Activated CD4-positive, alpha-beta T cell treated with anti-CD3 and anti-CD28 coated beads, Interleukin-10, Interleukin-2, amounts not matched to agents 100 ng/mL and 50 ng/mL, durations not matched to agents 16 hours and 8 hours (primary cell): ENCODE measurements around the gene MMP23B.
"Not testable (repeated sequence)": the region's sequence is repeated elsewhere in the genome, so short reads cannot be mapped to it uniquely, and the experiment has no call there.

Experiments
- DNase-seq: peaks from one replicate; pipeline ENCODE4 v3.0.0-alpha.2; 2020

Gene MMP23B

DNA sequence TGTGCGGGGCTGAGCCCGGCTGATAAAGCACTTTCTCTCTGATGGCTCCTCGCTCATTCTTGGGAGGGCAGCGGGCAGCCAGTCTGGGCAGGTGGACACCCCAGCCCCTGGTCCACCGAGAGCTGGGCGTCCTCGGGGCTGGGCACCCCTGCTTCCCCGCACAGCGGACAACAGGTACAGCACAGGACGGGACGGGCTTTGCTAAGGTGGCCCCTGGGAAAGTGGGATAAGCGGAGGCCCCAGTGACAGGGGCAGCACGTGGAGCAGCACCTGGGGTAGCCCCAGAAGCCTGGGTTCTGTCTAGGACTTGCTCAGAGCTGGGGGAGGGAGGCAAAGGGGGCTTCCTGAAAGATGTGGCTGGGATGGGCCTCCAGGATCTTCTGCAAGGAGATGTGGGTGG, 2.6 kb downstream of the MMP23B start:
- not testable (repeated sequence) for DNase-seq

GRCh38 chr1:1636621-1637478, 4.9 kb downstream of the MMP23B start:
- not testable (repeated sequence) for DNase-seq

DNA sequence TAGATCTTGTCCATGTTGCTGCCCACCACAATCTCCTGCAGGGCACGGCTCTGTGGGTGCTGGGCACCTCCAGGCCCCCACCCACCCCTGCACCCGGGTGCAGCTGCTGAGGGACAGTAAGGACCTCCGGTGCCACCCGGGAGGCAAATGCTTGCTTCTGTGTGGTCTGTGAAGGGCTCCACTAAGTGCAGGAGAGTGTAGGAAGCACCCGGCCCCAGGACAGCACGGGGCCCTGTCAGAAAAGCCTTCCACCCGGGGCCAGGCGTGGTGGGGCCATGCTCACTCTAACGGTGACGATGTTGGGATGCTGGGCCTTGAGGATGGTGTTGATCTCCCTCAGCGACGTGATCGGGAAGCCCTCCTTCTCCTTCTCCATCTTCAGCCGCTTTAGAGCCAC, 5.5 kb downstream of the MMP23B start:
- DNase-seq = not testable (repeated sequence)

GRCh38 chr1:1638528-1638927, 6.6 kb downstream of the MMP23B start:
- not testable (repeated sequence) for DNase-seq

DNA sequence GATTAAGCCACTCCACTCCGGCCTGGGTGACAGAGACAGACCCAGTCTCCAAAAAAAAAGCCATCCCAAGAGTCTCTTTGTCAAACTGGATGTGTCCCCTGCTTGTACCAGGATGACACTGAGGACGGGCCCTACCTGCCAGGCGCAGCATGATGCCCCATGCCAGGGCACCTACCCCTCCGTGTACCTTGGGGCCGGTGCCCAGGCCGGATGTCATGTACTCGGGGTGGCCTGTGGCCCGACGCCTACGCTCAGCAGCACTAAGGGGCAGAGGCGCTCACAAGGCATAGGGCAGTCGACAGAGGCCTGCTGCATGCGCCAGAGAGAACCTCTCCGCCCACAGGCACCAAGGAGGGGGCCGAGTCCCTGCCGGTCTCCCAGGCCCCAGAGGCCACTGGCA, 7.4 kb downstream of the MMP23B start:
- not testable (repeated sequence) for DNase-seq

DNA sequence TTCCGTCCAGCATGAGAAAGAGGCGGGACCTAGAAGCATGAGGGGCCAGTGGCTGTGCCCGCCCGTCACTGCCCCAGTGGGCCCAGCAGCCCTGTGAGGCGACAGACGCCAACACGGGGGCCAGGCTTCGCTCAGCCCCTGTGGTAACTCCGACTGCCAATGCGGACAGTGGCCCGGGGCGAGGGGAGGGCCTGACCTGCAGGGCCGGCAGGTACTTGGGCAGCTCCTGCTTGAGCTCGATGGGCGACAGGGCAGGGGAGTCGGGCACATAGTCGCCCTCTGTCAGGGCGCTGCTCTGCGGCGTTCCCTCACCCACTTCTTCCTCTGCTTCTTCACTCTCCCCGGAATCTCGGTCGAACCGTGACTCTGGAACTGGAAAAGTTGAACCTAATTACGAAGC, 8.1 kb downstream of the MMP23B start:
- DNase-seq = not testable (repeated sequence)

DNA sequence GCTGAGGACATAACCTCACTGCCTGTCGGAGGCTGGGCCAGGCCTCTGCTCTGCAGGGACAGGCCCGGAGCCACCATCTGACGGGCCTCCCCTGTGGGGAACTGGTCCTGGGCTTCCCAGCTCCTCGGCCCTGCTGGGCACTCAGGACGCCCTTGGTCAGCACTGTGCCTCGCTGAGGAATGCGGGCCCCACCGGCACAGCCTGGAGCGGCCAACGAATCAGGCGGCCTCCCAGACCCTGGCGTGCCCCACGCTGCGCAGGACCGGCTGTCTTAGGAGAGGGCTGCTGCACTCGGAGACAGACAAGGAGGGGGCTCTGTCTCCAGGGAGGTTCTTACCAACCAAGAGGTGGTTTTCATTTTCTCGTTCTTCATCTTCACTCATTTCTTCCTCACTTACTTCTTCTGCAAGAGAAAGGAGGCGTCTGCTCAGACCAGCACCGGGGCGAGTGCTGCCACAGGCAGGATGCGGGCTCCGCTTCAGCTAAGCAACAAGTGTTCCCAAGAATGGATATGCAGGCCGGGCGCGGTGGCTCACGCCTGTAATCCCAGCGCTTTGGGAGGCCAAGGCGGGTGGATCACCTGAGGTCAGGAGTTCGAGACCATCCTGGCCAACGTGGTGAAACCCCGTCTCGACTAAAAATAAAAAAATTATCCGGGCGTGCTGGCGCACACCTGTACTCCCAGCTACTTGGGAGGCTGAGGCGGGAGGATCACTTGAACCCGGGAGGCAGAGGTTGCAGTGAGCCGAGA, 8.9 kb downstream of the MMP23B start:
- DNase-seq = not testable (repeated sequence)

- not testable (repeated sequence) for DNase-seq
Observed at GRCh38 chr1:1646326-1646725, 14.4 kb downstream of the MMP23B start.

DNA sequence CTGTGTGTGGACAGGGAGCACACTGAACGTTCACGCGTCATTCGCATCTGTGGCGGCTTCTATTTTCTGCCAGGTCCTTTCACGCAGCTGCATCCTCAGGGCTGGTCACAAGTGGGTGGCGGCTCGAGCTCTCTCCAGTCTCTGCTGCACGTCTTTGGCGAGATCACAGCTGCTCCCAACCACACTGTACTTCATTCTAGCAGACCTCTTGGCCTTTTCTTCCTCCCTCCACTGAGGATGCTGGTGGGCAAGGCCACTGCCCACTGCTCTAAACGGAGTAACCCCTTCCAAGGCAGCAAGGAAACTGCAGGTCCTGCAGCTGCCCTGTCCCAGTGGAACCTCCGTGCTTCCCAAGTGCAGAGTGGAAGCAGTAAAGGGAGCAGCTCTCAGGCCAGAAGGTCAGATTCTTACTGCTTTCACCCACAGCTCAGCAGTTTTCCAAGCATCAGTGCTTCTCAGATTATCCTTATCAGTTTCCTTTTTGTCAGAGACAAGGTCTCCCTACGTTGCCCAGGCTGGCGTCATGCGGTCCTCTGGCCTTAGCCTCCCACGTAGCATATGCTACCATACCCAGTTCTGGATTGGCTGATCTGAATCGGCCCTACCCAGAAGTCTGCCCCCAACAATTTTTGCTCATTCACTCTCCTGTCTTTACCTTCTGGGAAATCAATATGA, 15.7 kb downstream of the MMP23B start:
- not testable (repeated sequence) for DNase-seq

GRCh38 chr1:1648265-1648664, 16.3 kb downstream of the MMP23B start:
- not testable (repeated sequence) for DNase-seq

- peak; percentile 97 for DNase-seq
Observed at GRCh38 chr1:1658583-1659549, 26.9 kb downstream of the MMP23B start, which contains the start of gene CDK11B. Gene CDK11B, minus strand, starts transcription at chr1:1659004. Its CDS starts 1,519 bp downstream, at chr1:1657485.

- not testable (repeated sequence) for DNase-seq
Observed at GRCh38 chr1:1662392-1662791, 30.4 kb downstream of the MMP23B start.

DNA sequence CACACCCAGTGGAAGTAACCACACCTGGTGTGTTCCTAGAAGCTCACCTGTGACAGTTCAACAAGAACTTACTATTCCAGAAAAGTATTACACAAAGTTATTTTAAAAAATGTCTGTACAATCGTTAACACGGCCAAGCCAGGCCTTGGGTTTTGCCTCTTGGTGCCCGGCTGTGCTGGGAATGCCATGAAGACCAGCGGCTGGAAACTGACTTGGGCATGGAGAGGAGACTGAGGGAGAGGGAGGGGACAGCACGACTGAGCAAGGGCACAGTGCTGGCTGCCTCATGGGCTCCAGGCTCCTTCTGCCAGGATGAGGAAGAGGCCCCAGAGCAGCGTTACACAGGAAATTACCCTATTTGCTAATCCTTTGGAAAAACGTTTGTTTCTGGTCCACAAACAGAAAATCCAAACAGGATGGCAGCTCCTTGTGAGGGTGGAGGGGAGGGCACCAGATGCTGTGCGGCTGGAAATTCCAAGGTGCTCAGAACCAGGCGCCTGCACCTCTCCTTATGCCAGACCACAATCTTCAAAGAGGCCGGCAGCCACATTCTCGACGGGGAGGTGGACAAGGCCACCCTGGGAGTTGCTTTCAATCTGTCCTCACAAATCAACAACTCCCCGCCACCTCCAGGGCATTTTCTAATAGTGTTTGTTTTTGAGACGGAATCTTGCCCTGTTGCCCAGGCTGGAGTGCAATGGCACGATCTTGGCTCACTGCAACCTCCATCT, 31.0 kb downstream of the MMP23B start:
- not testable (repeated sequence) for DNase-seq

DNA sequence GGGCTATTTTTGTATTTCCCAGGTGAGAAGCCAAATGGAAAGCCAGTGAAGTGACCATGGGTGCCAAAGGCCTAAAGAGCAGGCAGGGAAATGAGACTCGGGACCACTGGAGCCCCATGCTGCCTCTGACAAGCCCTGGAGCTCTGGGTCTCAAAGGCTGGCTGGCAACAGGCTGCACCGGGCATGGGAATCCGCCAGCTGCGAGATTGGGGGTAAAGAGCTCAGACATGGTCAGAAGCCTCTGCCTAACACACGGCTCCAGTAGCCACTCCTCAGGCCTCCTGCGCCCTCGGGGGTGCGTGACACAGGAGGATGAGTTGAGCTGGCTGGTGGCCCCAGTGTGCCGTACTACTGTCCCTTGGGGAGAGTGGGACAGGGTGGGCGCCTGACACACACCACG, 32.3 kb downstream of the MMP23B start:
- not testable (repeated sequence) for DNase-seq

- DNase-seq = no peak
Observed at GRCh38 chr1:1664941-1665814, 33.2 kb downstream of the MMP23B start.

- DNase-seq = peak; percentile 22
Observed at GRCh38 chr1:1665815-1666251, 33.9 kb downstream of the MMP23B start.

DNA sequence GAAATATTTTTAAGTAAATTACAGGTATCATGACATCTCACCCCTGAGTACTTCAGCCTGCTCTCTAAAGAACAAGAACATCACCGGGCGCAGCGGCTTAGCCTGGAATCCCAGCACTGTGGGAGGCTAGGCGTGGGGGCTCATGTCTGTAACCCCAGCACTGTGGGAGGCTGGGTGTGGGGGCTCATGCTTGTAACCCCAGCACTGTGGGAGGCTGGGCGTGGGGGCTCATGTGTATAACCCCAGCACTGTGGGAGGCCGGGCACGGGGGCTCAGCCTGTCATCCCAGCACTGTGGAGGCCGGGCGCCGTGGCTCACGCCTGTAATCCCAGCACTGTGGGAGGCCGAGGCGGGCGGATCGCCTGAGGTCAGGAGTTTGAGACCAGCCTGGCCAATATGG, 34.6 kb downstream of the MMP23B start:
- no peak for DNase-seq

DNA sequence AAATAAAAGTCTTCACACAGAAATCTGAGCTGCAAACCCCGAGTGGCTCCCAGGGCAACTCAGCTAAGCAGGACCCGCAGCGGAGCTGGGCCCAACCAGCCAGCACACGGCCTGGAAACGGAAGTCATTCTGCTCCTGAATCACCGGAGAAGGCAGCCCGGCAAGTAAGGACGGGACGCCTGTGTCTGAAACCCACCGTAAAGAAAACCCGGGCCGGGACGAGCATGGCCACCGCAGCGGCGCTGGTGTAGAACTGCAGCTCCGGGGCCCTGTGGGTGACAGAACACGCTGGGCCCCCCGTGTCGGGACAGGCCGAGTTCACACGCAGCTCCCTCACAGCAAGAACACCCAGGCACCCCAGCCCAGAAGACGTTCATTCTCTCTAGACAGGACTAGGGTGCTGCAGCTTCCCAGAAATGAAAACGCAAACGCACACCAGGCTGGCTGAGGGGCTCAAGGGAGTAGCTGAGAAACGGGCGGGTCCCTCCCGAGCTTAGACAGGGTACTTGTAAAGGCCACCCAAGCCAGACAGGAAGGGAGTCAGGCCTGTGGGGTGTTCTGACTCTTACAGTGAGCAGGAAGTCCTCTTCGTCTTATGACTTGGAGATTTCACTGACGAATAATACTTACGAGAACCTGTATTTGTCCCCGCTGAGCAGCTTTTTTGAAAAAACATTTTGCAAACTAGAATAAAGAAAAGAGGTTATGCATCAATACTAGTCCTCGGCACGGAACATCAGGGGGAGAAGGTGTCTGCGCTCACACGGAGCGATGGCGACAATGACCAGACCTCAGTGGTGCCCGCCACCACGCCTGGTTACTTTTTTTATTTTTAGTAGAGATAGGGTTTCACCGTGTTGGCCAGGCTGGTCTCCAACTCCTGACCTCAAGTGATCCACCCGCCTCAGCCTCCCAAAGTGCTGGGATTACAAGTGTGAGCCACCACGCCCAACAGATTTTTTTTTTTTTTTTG, 37.8 kb downstream of the MMP23B start:
- DNase-seq = no peak

GRCh38 chr1:1670866-1671265, 38.9 kb downstream of the MMP23B start:
- no peak for DNase-seq
